ENCODE data around the gene DOCK3.
"Not testable (repeated sequence)": the region's sequence is repeated elsewhere in the genome, so short reads cannot be mapped to it uniquely, and the experiment has no call there.

GRCh38 chr3:51368276-51368675 lies 693.5 kb downstream of the DOCK3 start:
- TF ChIP-seq CTCF, POLR2A, EP300 (IDR thresholded peaks at IDR 0.05): not testable (repeated sequence)
